Heart right ventricle (tissue), 16 donors: Measurements from ENCODE around the gene SLC15A4. TPM values are rescaled to one million over a fixed set of nuclear protein-coding genes. Genes with fewer than 3 reads are reported as not detected.
"Not testable (repeated sequence)": the region's sequence is repeated elsewhere in the genome, so short reads cannot be mapped to it uniquely, and the experiment has no call there.

Source experiments
- ATAC-seq, 8 donors: fragments of 200-7000 bp; cut with Tn5 transposase; one replicate each; pipeline ENCODE4 v1.9.1; 2020; ENCODE audit warnings: mild to moderate bottlenecking in 8 of 8, moderate library complexity in 8 of 8, moderate number of reproducible peaks in 1 of 8
- DNase-seq, 2 donors: peaks; one replicate each; pipeline ENCODE4 v3.0.0-alpha.2; 2020
- H3K27ac ChIP-seq, 10 donors: fragments of 200-600 bp; sonication (generic) in 2 of 10; one replicate each; pipeline versions ENCODE4 v1.5.0 to v1.8.0; 2020 to 2022; ENCODE audit warnings: mild to moderate bottlenecking in 3 of 10
- H3K27me3 ChIP-seq, 7 donors: fragments of 200-600 bp; one replicate each; pipeline ENCODE4 v1.8.0; 2021 to 2022; ENCODE audit warnings: mild to moderate bottlenecking in 2 of 7
- H3K36me3 ChIP-seq, 9 donors: fragments of 200-600 bp; sonication (generic) in 1 of 9; one replicate each; pipeline versions ENCODE4 v1.5.0 to v1.8.0; 2020 to 2022; ENCODE audit warnings: mild to moderate bottlenecking in 2 of 9
- H3K4me1 ChIP-seq, 9 donors: fragments of 200-600 bp; sonication (generic) in 1 of 9; one replicate each; pipeline versions ENCODE4 v1.5.0 to v1.8.0; 2020 to 2022; ENCODE audit warnings: mild to moderate bottlenecking in 4 of 9
- H3K4me3 ChIP-seq, 10 donors: fragments of 200-600 bp; sonication (generic) in 2 of 10; one replicate each; pipeline versions ENCODE4 v1.5.0 to v1.8.0; 2020 to 2022; ENCODE audit warnings: mild to moderate bottlenecking in 7 of 10, moderate library complexity in 2 of 10
- H3K9me3 ChIP-seq, 11 donors: fragments of 200-600 bp in 10 of 11; sonication (generic) in 2 of 11; one replicate each; pipeline versions ENCODE4 v1.5.0 to v1.8.0; 2013 to 2022; ENCODE audit warnings: mild to moderate bottlenecking in 2 of 11, control low read depth in 1 of 11, moderate library complexity in 1 of 11
- CTCF ChIP-seq, 9 donors: fragments of 200-600 bp; sonication (generic) in 2 of 9; IDR thresholded peaks; one replicate each; pipeline versions ENCODE4 v1.5.0 to v1.8.0; 2021 to 2022; ENCODE audit warnings: antibody characterized with exemption in 9 of 9, mild to moderate bottlenecking in 5 of 9, moderate library complexity in 1 of 9
- WGBS, 2 donors: extraction: QIAGEN DNeasy Blood & Tissue Kit; methylation state at CpG; one replicate each; pipeline ENCODE4 v1.1.7; 2013; ENCODE audit warnings: inconsistent platforms in 1 of 2; 5-methylcytosine and 5-hydroxymethylcytosine counted together
- intact Hi-C, 10 donors: fragments of 100-400 bp; cut with DNase I; formaldehyde crosslinking; loops; one replicate each; pipeline versions ENCODE4 v1.11.1 to v1.14.2; 2022
- polyA plus RNA-seq, 2 donors: library from polyadenylated mRNA; stranded (reverse); fragments of 200-250 nt; gene quantifications; one replicate each; pipeline ENCODE4 v1.2.3, GENCODE V29; 2013
- total RNA-seq, 10 donors: library from RNA; stranded (reverse); fragmentation: NEBNext Ultra II Directional in 3 of 10; extraction: Animal tissue kit (Norgen Biotek cat#: 25700) in 3 of 10; gene quantifications; one replicate each; pipeline versions ENCODE4 v1.2.1 to v1.2.4, GENCODE V29; 2021 to 2023
- donor health status: Arrhythmogenic right ventricular cardiomyopathy.
- donor health status: ischemic (EF 13 %, LVEDD 7.1; RV severe dilation, severe dysfunction).
- donor health status: healthy with polysubstance abuse.
- donor health status: DM: no; HTN: yes; CAD: no.
- donor health status: DM: no; HTN: no; CAD: no.
- donor health status: ischemic (EF 25% LVEDD 6.9; RV normal size, moderate dysfunction).
- donor health status: ischemic (EF 25% LVEDD 5.7; RV mildly dilated, moderate dysfunction).
- donor health status: healthy.
- donor health status: DM: yes; HTN: yes; CAD: no.
- donor health status: Ischemic cardiomyopathy.
- donor health status: ischemic (EF 35%, LVEDD 5.7; RV mildly dilated, moderate dysfunction).
- donor health status: nonischemic (EF 11% LVEDD 7.7; RV severe dilation, severe dysfunction).
- donor health status: DM: yes; HTN: yes; CAD: no.
- donor health status: PGD.
- donor health status: ischemic (EF 29% LVEDD 5.4; RV normal size, mild dysfunction).
- donor health status: nonischemic (EF 23%, LVEDD 6.1; RV moderate dilation, normal function).

The SLC15A4 gene
- total and polyA plus RNA-seq, 12 donors = 14.3 to 23.7 (median 15.5) TPM

- no peaks in the 10 kb centered on the region for H3K36me3 ChIP-seq
- peak overlapping the region in 2 of 10 donors; percentile 44 to 88 for H3K27ac ChIP-seq
- 1% methylated on average over 46 to 74 of the region's 74 CpGs for WGBS, 2 donors
- intact Hi-C loops = no loop called here
- peaks cover 0 to 3% (median 0%) of the 10 kb centered on the region in 9 donors for H3K4me1 ChIP-seq
- peak overlapping the region in 8 of 10 donors; percentile 12 to 54 (median 26) for H3K4me3 ChIP-seq
- no peak for TF ChIP-seq CTCF (IDR thresholded peaks at IDR 0.05)
- DNase-seq (no peak), ATAC-seq (peak in 1 of 8 donors; percentile 15)
- H3K27me3 ChIP-seq = peaks cover 0 to 69% (median 52%) of the 10 kb centered on the region in 7 donors
- H3K9me3 ChIP-seq = no peaks in the 10 kb centered on the region
Observed at GRCh38 chr12:128853600-128854197, 29.9 kb upstream of the SLC15A4 start.

- no peak for DNase-seq
- H3K27me3 ChIP-seq = peaks cover 0 to 69% (median 52%) of the 10 kb centered on the region in 7 donors
- peak within 1 kb of the TSS in 2 of 10 donors; percentile 44 to 88 for H3K27ac ChIP-seq
- no peak for ATAC-seq
- peak within 1 kb of the TSS in 8 of 10 donors; percentile 12 to 54 (median 26) for H3K4me3 ChIP-seq
- H3K4me1 ChIP-seq = peaks cover 0 to 3% (median 0%) of the 10 kb centered on the region in 9 donors
- no peaks in the 10 kb centered on the region for H3K9me3 ChIP-seq
- 21 to 30% methylated on average over 39 to 56 of the region's 56 CpGs for whole genome bisulfite sequencing, 2 donors
- no peak for TF ChIP-seq CTCF (IDR thresholded peaks at IDR 0.05)
- no peaks in the 10 kb centered on the region for H3K36me3 ChIP-seq
- intact Hi-C loops = no loop called here
Observed at GRCh38 chr12:128852885-128853599, 29.3 kb upstream of the SLC15A4 start, which contains the start of gene GLT1D1. GLT1D1 (plus strand) TSS chr12:128853478; CDS start chr12:128853582, 104 bp downstream.

- WGBS, 2 donors = 76 to 84% methylated on average over 8 of the region's 8 CpGs
Observed at GRCh38 chr12:128852026-128852698, 28.4 kb upstream of the SLC15A4 start.

GRCh38 chr12:128851429-128851828 lies 27.7 kb upstream of the SLC15A4 start:
- H3K36me3 ChIP-seq, ATAC-seq, DNase-seq, intact Hi-C loops, H3K27ac ChIP-seq, H3K4me3 ChIP-seq, H3K9me3 ChIP-seq, H3K4me1 ChIP-seq: not testable (repeated sequence)
- peaks cover 0 to 55% (median 42%) of the 10 kb centered on the region in 7 donors for H3K27me3 ChIP-seq
- WGBS, 2 donors = 79 to 83% methylated on average over 7 of the region's 7 CpGs

More at GRCh38 chr12:128852026-128852698, 28.4 kb upstream of the SLC15A4 start:
- H3K36me3 ChIP-seq = no peaks in the 10 kb centered on the region
- DNase-seq (no peak), ATAC-seq (no peak)
- no peak for TF ChIP-seq CTCF (IDR thresholded peaks at IDR 0.05)
- no peak overlapping the region for H3K4me3 ChIP-seq
- H3K27ac ChIP-seq = peak overlapping the region in 1 of 10 donors; percentile 88
- no peaks in the 10 kb centered on the region for H3K9me3 ChIP-seq
- peaks cover 0 to 61% (median 48%) of the 10 kb centered on the region in 7 donors for H3K27me3 ChIP-seq
- peaks cover 0 to 3% (median 0%) of the 10 kb centered on the region in 9 donors for H3K4me1 ChIP-seq
- intact Hi-C loops = no loop called here
